Measurements from ENCODE around the gene TASL.

DNA sequence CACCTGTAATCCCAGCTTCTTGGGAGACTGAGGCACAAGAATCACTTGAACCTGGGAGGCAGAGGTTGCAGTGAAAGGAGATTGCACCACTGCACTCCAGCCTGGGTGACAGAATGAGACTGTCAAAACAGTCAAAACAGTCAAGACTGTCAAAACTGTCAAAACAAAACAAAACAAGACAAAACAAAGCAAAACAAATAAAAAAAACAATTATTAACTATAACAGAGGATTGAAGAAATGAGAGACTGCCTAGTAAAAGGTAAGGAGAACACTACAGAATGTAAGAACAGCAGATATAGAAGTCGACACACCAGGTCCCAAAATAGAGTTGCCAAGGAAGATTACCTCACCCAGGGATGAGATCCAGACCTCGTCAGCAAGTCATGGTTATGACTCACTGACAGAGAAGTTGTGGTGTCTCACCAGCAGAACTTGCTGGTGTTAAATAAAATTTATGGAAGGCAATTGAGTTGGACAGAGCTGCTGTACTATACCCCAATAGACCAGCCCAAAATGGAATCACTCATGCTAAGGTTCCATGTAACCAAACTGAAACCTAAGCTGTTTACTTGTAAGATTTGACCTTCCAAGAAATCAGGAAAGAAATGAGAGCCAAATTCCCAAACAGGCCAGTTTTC is 43.5 kb upstream of the TASL start:
- TF ChIP-seq, protein P1, sequence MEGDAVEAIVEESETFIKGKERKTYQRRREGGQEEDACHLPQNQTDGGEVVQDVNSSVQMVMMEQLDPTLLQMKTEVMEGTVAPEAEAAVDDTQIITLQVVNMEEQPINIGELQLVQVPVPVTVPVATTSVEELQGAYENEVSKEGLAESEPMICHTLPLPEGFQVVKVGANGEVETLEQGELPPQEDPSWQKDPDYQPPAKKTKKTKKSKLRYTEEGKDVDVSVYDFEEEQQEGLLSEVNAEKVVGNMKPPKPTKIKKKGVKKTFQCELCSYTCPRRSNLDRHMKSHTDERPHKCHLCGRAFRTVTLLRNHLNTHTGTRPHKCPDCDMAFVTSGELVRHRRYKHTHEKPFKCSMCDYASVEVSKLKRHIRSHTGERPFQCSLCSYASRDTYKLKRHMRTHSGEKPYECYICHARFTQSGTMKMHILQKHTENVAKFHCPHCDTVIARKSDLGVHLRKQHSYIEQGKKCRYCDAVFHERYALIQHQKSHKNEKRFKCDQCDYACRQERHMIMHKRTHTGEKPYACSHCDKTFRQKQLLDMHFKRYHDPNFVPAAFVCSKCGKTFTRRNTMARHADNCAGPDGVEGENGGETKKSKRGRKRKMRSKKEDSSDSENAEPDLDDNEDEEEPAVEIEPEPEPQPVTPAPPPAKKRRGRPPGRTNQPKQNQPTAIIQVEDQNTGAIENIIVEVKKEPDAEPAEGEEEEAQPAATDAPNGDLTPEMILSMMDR (IDR thresholded peaks at IDR 0.05), result no peak
- TF ChIP-seq POLR2AphosphoS5 (IDR thresholded peaks at IDR 0.05; ENCODE audit: insufficient read depth in 1 of 2, low read depth in 1 of 2), result peak in 1 of 2 donors; percentile 36
- TF ChIP-seq POLR2A (IDR thresholded peaks at IDR 0.05), result no peak
